Right cardiac atrium (tissue), 5 donors: ENCODE data around the gene KLHL5. TPM values are rescaled to one million over a fixed set of nuclear protein-coding genes. Genes with fewer than 3 reads are reported as not detected.

Experiments
- ATAC-seq, 2 donors: fragments of 200-7000 bp; cut with Tn5 transposase; one replicate each; pipeline versions ENCODE4 v1.8.0 to v1.9.1; 2020; ENCODE audit warnings: moderate library complexity in 2 of 2, mild to moderate bottlenecking in 1 of 2
- DNase-seq, 3 donors: peaks; one replicate each; pipeline ENCODE4 v3.0.0-alpha.2; 2020
- H3K27ac ChIP-seq: one replicate; pipeline ENCODE4 v1.5.1; 2013; ENCODE audit warnings: mild to moderate bottlenecking, low read length, control low read depth, moderate library complexity
- H3K27me3 ChIP-seq: one replicate; pipeline ENCODE4 v1.6.1; 2013; ENCODE audit not compliant: control insufficient read depth, insufficient read depth
- H3K4me1 ChIP-seq: one replicate; pipeline ENCODE4 v1.6.1; 2013; ENCODE audit warnings: low read length; ENCODE audit not compliant: control insufficient read depth, insufficient read depth
- H3K4me3 ChIP-seq: one replicate; pipeline ENCODE4 v1.5.1; 2013; ENCODE audit warnings: low read length, control low read depth
- H3K9me3 ChIP-seq: one replicate; pipeline ENCODE4 v1.6.1; 2013; ENCODE audit warnings: low read length; ENCODE audit not compliant: control insufficient read depth
- WGBS: extraction: QIAGEN DNeasy Blood & Tissue Kit; methylation state at CpG from one replicate; pipeline ENCODE4 v1.1.7; 2013; 5-methylcytosine and 5-hydroxymethylcytosine counted together
- intact Hi-C, 4 donors: fragments of 100-400 bp; cut with DNase I; formaldehyde crosslinking; loops; one replicate each; pipeline versions ENCODE4 v1.11.0 to v1.14.0; 2022 to 2023
- polyA plus RNA-seq: library from polyadenylated mRNA; stranded (reverse); fragments of 200-250 nt; gene quantifications from one replicate; pipeline ENCODE4 v1.2.3, GENCODE V29; 2013
- total RNA-seq, 4 donors: library from RNA; stranded (reverse); fragmentation: NEBNext Ultra II Directional; extraction: Animal tissue kit (Norgen Biotek cat#: 25700); gene quantifications; one replicate each; pipeline ENCODE4 v1.2.1, GENCODE V29; 2021
- donor health status: healthy with polysubstance abuse.
- donor health status: DM: no; HTN: yes; CAD: no.
- donor health status: DM: no; HTN: no; CAD: no.
- donor health status: DM: no; HTN: yes; CAD: no; lungs with severe emphysema.
- donor health status: DM: yes; HTN: yes; CAD: no.

KLHL5 gene
- total and polyA plus RNA-seq, 5 donors, result 5.8 to 17.0 (median 14.3) TPM

GRCh38 chr4:39044956-39045826 is 16.8 kb upstream of the KLHL5 start:
- no peaks in the 10 kb centered on the region for H3K9me3 ChIP-seq
- WGBS, result under 1% methylated on average over 82 of the region's 82 CpGs
- ATAC-seq (peak; percentile 41 to 57), DNase-seq (peak; percentile 39 to 81 (median 72))
- intact Hi-C loops, result no loop called here
- H3K4me1 ChIP-seq, result peaks cover 1% of the 10 kb centered on the region
- H3K27ac ChIP-seq, result peak overlapping the region; percentile 60
- no peaks in the 10 kb centered on the region for H3K27me3 ChIP-seq
- H3K4me3 ChIP-seq, result peak overlapping the region; percentile 100

GRCh38 chr4:39045827-39046221 is 16.2 kb upstream of the KLHL5 start:
- DNase-seq, result no peak
- intact Hi-C loops, result no loop called here
- 41% methylated on average over 3 of the region's 3 CpGs for WGBS
- H3K9me3 ChIP-seq, result no peaks in the 10 kb centered on the region
- ATAC-seq, result no peak
- peaks cover 1% of the 10 kb centered on the region for H3K4me1 ChIP-seq
- H3K27me3 ChIP-seq, result no peaks in the 10 kb centered on the region
- no peak overlapping the region for H3K27ac ChIP-seq
- peak overlapping the region; percentile 100 for H3K4me3 ChIP-seq

GRCh38 chr4:39046249-39046648 is 15.8 kb upstream of the KLHL5 start:
- Histone ChIP-seq H3K27ac (no peak overlapping the region), H3K4me3 (peak overlapping the region; percentile 100), H3K9me3 (no peaks in the 10 kb centered on the region), H3K4me1 (peaks cover 1% of the 10 kb centered on the region), H3K27me3 (no peaks in the 10 kb centered on the region)
- ATAC-seq (no peak), DNase-seq (peak in 1 of 3 donors; percentile 61)
- WGBS, result 76% methylated on average over 8 of the region's 8 CpGs
- intact Hi-C loops, result no loop called here

- DNase-seq, result no peak
- Histone ChIP-seq H3K27me3 (no peaks in the 10 kb centered on the region), H3K4me1 (peaks cover 1% of the 10 kb centered on the region), H3K27ac (no peak overlapping the region), H3K9me3 (no peaks in the 10 kb centered on the region), H3K4me3 (peak overlapping the region; percentile 13)
- no peak for ATAC-seq
- 70% methylated on average over 2 of the region's 2 CpGs for WGBS
- intact Hi-C loops, result no loop called here
Measured at GRCh38 chr4:39047681-39048080, 14.4 kb upstream of the KLHL5 start.

GRCh38 chr4:39048311-39048710 is 13.7 kb upstream of the KLHL5 start:
- ATAC-seq, result no peak

GRCh38 chr4:39050590-39050989 is 11.4 kb upstream of the KLHL5 start:
- DNase-seq, result no peak
- 70% methylated on average over 2 of the region's 2 CpGs for WGBS
- peaks cover 5% of the 10 kb centered on the region for H3K4me1 ChIP-seq
- no peak overlapping the region for H3K4me3 ChIP-seq
- no peak overlapping the region for H3K27ac ChIP-seq
- no peaks in the 10 kb centered on the region for H3K27me3 ChIP-seq
- no peaks in the 10 kb centered on the region for H3K9me3 ChIP-seq
- ATAC-seq, result no peak
- intact Hi-C loops, result no loop called here

More at GRCh38 chr4:39048311-39048710, 13.7 kb upstream of the KLHL5 start:
- H3K27me3 ChIP-seq, result no peaks in the 10 kb centered on the region
- no peaks in the 10 kb centered on the region for H3K9me3 ChIP-seq
- DNase-seq, result no peak
- intact Hi-C loops, result no loop called here
- no peak overlapping the region for H3K4me3 ChIP-seq
- 69% methylated on average over 1 of the region's 1 CpG for WGBS
- peaks cover 1% of the 10 kb centered on the region for H3K4me1 ChIP-seq
- no peak overlapping the region for H3K27ac ChIP-seq

- no peaks in the 10 kb centered on the region for H3K9me3 ChIP-seq
- ATAC-seq (no peak), DNase-seq (no peak)
- no peaks in the 10 kb centered on the region for H3K27me3 ChIP-seq
- H3K27ac ChIP-seq, result no peak overlapping the region
- peaks cover 5% of the 10 kb centered on the region for H3K4me1 ChIP-seq
- 80% methylated on average over 1 of the region's 1 CpG for WGBS
- intact Hi-C loops, result no loop called here
- H3K4me3 ChIP-seq, result no peak overlapping the region
Measured at GRCh38 chr4:39051492-39051891, 10.5 kb upstream of the KLHL5 start.

- H3K27me3 ChIP-seq, result no peaks in the 10 kb centered on the region
Measured at GRCh38 chr4:39053983-39054382, 8.0 kb upstream of the KLHL5 start.

GRCh38 chr4:39054497-39054896 is 7.5 kb upstream of the KLHL5 start:
- H3K27me3 ChIP-seq, result no peaks in the 10 kb centered on the region
- DNase-seq, result no peak
- H3K4me3 ChIP-seq, result no peak overlapping the region
- no peaks in the 10 kb centered on the region for H3K9me3 ChIP-seq
- 82% methylated on average over 3 of the region's 3 CpGs for WGBS
- intact Hi-C loops, result no loop called here
- H3K4me1 ChIP-seq, result peaks cover 3% of the 10 kb centered on the region
- no peak overlapping the region for H3K27ac ChIP-seq
- ATAC-seq, result no peak

More at GRCh38 chr4:39053983-39054382, 8.0 kb upstream of the KLHL5 start:
- Histone ChIP-seq H3K27ac (no peak overlapping the region), H3K4me3 (no peak overlapping the region), H3K4me1 (peaks cover 5% of the 10 kb centered on the region), H3K9me3 (no peaks in the 10 kb centered on the region)
- ATAC-seq (no peak), DNase-seq (no peak)
- WGBS, result 96% methylated on average over 4 of the region's 4 CpGs
- intact Hi-C loops, result no loop called here

- H3K27ac ChIP-seq, result no peak overlapping the region
- peaks cover 3% of the 10 kb centered on the region for H3K4me1 ChIP-seq
- DNase-seq (no peak), ATAC-seq (no peak)
- H3K4me3 ChIP-seq, result no peak overlapping the region
- H3K9me3 ChIP-seq, result no peaks in the 10 kb centered on the region
- 98% methylated on average over 5 of the region's 5 CpGs for WGBS
- no peaks in the 10 kb centered on the region for H3K27me3 ChIP-seq
- intact Hi-C loops, result no loop called here
Measured at GRCh38 chr4:39056023-39056422, 6.0 kb upstream of the KLHL5 start.

GRCh38 chr4:39061457-39061856 is 575 bp upstream of the KLHL5 start:
- Histone ChIP-seq H3K4me1 (peaks cover 4% of the 10 kb centered on the region), H3K27me3 (no peaks in the 10 kb centered on the region), H3K27ac (no peak overlapping the region), H3K4me3 (no peak overlapping the region), H3K9me3 (no peaks in the 10 kb centered on the region)
- DNase-seq (no peak), ATAC-seq (no peak)
- intact Hi-C loops, result no loop called here
- 95% methylated on average over 1 of the region's 1 CpG for WGBS
